ENCODE measurements around the gene ENPP1. TPM values are rescaled to one million over a fixed set of nuclear protein-coding genes. Genes with fewer than 3 reads are reported as not detected.

Gene ENPP1
- total RNA-seq, 1 experiment from 2014 or later = 6.5 TPM

- no TSS peak for BruUV-seq (replicated peaks)
- H3K9me2 ChIP-seq (ENCODE audit: insufficient read depth) = no peaks in the 10 kb centered on the region
- DNase-seq (ENCODE audit: low read depth, low spot score) = no peak
- RAD21 ChIA-PET (ENCODE audit: low non-redundant PET in 1 of 2, low total read pairs in 2 of 2, uncharacterized antibody in 2 of 2, unreplicated experiment in 2 of 2) = no interaction called here
- no peak for TF ChIP-seq SRF (IDR thresholded peaks at IDR 0.05; ENCODE audit: low read depth)
- no peak for TF ChIP-seq FOSL1 (IDR thresholded peaks at IDR 0.05; ENCODE audit: low read depth)
- TF ChIP-seq ZNF274 (IDR thresholded peaks at IDR 0.05; ENCODE audit: low read depth, low read length) = no peak
- TF ChIP-seq SP1 (IDR thresholded peaks at IDR 0.05; ENCODE audit: low read depth) = no peak
- intact Hi-C loops (cut with micrococcal nuclease) = no loop called here
- no peaks in the 10 kb centered on the region for H3K79me2 ChIP-seq (ENCODE audit: insufficient read depth, low read length)
- no peaks in the 10 kb centered on the region for H3K4me1 ChIP-seq (ENCODE audit: control insufficient read depth in 1 of 2, insufficient read depth in 2 of 2, low read length in 2 of 2)
- H4K20me1 ChIP-seq (ENCODE audit: insufficient read depth) = no peaks in the 10 kb centered on the region
- H3K9me3 ChIP-seq (ENCODE audit: control insufficient read depth in 1 of 2, insufficient read depth in 1 of 2, low read depth in 1 of 2, low read length in 2 of 2) = peaks cover 0 to 2% of the 10 kb centered on the region in 2 experiments; a peak in 2 of 4 replicates
- no peak overlapping the region for H3K4me3 ChIP-seq (replicated peaks in 1 of 2; ENCODE audit: low read depth in 1 of 2, low read length in 2 of 2)
- no peak overlapping the region for H2AFZ ChIP-seq (ENCODE audit: low read depth, low read length, poor library complexity, severe bottlenecking)
- POLR2A ChIA-PET = no interaction called here
- no peaks in the 10 kb centered on the region for H3K36me3 ChIP-seq (ENCODE audit: control insufficient read depth in 1 of 2, insufficient read depth in 2 of 2, low read length in 2 of 2)
- H3K27me3 ChIP-seq (ENCODE audit: insufficient read depth, low read length) = no peaks in the 10 kb centered on the region
- no peak overlapping the region for H3K4me2 ChIP-seq (ENCODE audit: low read length)
- ATAC-seq = no peak
- H3K9ac ChIP-seq (ENCODE audit: low read length) = no peak overlapping the region
- CTCF ChIA-PET = no interaction called here
- no peak overlapping the region for H3K27ac ChIP-seq (ENCODE audit: low read depth, low read length)
Observed at GRCh38 chr6:131898718-131899117, 90.9 kb downstream of the ENPP1 start.

DNA sequence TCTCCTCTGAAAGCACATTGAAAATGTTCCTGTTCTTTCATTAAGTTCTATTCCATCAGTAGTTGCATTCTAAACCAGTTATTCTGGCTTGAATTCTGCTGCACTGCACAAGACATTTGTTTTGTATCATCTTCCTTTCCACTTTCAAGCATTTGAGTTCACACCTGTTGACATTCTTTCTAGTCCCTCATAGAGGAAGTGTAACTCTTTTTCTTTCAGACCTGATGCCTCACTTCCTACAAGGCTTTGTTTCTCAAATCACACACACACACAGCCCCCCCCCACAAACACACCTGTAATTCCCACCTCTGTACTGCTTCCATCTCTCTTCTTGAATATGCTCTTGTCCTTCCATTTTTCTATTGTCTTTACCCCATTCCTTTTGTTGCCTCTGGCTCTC lies 92.4 kb downstream of the ENPP1 start:
- DNase-seq (ENCODE audit: low read depth, low spot score) (no peak), ATAC-seq (no peak)
- H3K9me2 ChIP-seq (ENCODE audit: insufficient read depth) = no peaks in the 10 kb centered on the region
- no peak overlapping the region for H3K9ac ChIP-seq (ENCODE audit: low read length)
- H3K4me2 ChIP-seq (ENCODE audit: low read length) = no peak overlapping the region
- H2AFZ ChIP-seq (ENCODE audit: low read depth, low read length, poor library complexity, severe bottlenecking) = no peak overlapping the region
- H4K20me1 ChIP-seq (ENCODE audit: insufficient read depth) = no peaks in the 10 kb centered on the region
- RAD21 ChIA-PET (ENCODE audit: low non-redundant PET in 1 of 2, low total read pairs in 2 of 2, uncharacterized antibody in 2 of 2, unreplicated experiment in 2 of 2) = no interaction called here
- H3K36me3 ChIP-seq (ENCODE audit: control insufficient read depth in 1 of 2, insufficient read depth in 2 of 2, low read length in 2 of 2) = no peaks in the 10 kb centered on the region
- POLR2A ChIA-PET = no interaction called here
- BruUV-seq (replicated peaks) = no TSS peak
- no peak overlapping the region for H3K4me3 ChIP-seq (replicated peaks in 1 of 2; ENCODE audit: low read depth in 1 of 2, low read length in 2 of 2)
- no peaks in the 10 kb centered on the region for H3K4me1 ChIP-seq (ENCODE audit: control insufficient read depth in 1 of 2, insufficient read depth in 2 of 2, low read length in 2 of 2)
- no peak overlapping the region for H3K27ac ChIP-seq (ENCODE audit: low read depth, low read length)
- H3K27me3 ChIP-seq (ENCODE audit: insufficient read depth, low read length) = no peaks in the 10 kb centered on the region
- CTCF ChIA-PET = no interaction called here
- H3K9me3 ChIP-seq (ENCODE audit: control insufficient read depth in 1 of 2, insufficient read depth in 1 of 2, low read depth in 1 of 2, low read length in 2 of 2) = peaks cover 0 to 2% of the 10 kb centered on the region in 2 experiments; a peak in 2 of 4 replicates
- H3K79me2 ChIP-seq (ENCODE audit: insufficient read depth, low read length) = no peaks in the 10 kb centered on the region
- TF ChIP-seq, protein P1, sequence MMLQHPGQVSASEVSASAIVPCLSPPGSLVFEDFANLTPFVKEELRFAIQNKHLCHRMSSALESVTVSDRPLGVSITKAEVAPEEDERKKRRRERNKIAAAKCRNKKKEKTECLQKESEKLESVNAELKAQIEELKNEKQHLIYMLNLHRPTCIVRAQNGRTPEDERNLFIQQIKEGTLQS (IDR thresholded peaks at IDR 0.05) = no peak
- TF ChIP-seq FOSL1 (IDR thresholded peaks at IDR 0.05; ENCODE audit: low read depth) (no peak), CTCF (IDR thresholded peaks at IDR 0.05 in 2 of 3, conservative IDR thresholded peaks at IDR 0.05 in 1 of 3; ENCODE audit: borderline replicate concordance in 1 of 3, insufficient read depth in 1 of 3, low read depth in 2 of 3, low read length in 2 of 3) (no peak), RAD21 (IDR thresholded peaks at IDR 0.05; ENCODE audit: low read depth) (no peak), SRF (IDR thresholded peaks at IDR 0.05; ENCODE audit: low read depth) (no peak), SIN3A (IDR thresholded peaks at IDR 0.05; ENCODE audit: low read depth) (no peak), POLR2AphosphoS5 (IDR thresholded peaks at IDR 0.05; ENCODE audit: low read depth, low read length) (no peak), CEBPB (IDR thresholded peaks at IDR 0.05; ENCODE audit: low read depth) (no peak), REST (IDR thresholded peaks at IDR 0.05; ENCODE audit: low read depth) (no peak), ZFX (IDR thresholded peaks at IDR 0.05) (no peak), EZH2 (IDR thresholded peaks at IDR 0.05) (no peak), MAX (IDR thresholded peaks at IDR 0.05) (no peak), EZH2phosphoT487 (IDR thresholded peaks at IDR 0.05; ENCODE audit: borderline replicate concordance) (no peak), SP1 (IDR thresholded peaks at IDR 0.05; ENCODE audit: low read depth) (no peak)
- intact Hi-C loops (cut with micrococcal nuclease) = no loop called here

Measured in HCT116 (cell line).